Muscle of back (tissue), 11 donors: ENCODE data around the gene ATE1. TPM values are rescaled to one million over a fixed set of nuclear protein-coding genes. Genes with fewer than 3 reads are reported as not detected.

Experiments
- DNase-seq, 3 donors: peaks; one replicate each; pipeline versions ENCODE4 v3.0.0 to v3.0.0-alpha.2; 2013
- polyA plus RNA-seq, 10 donors: library from polyadenylated mRNA; unstranded; fragments of 120-200 nt; gene quantifications; one replicate each; pipeline ENCODE4 v1.2.1, GENCODE V29; 2013; ENCODE audit not compliant: insufficient read length in 10 of 10

Gene ATE1
- polyA plus RNA-seq, 10 donors: 17.7 to 24.9 (median 20.4) TPM

GRCh38 chr10:121880895-121881294, 46.9 kb downstream of the ATE1 start:
- peak in 2 of 3 donors; percentile 2 to 31 for DNase-seq

- DNase-seq: no peak
These were observed 48.4 kb downstream of the ATE1 start for GRCh38 chr10:121879476-121879875.

- DNase-seq: no peak
These were observed 54.6 kb downstream of the ATE1 start for GRCh38 chr10:121873236-121873635.

- no peak for DNase-seq
These were observed 57.4 kb downstream of the ATE1 start for GRCh38 chr10:121870413-121870812.

- DNase-seq: no peak
These were observed 62.3 kb downstream of the ATE1 start for GRCh38 chr10:121865554-121865953.

GRCh38 chr10:121864653-121865052, 63.2 kb downstream of the ATE1 start:
- DNase-seq: no peak

- no peak for DNase-seq
These were observed 63.7 kb downstream of the ATE1 start for GRCh38 chr10:121864168-121864567.

GRCh38 chr10:121862649-121863048, 65.2 kb downstream of the ATE1 start:
- no peak for DNase-seq

- no peak for DNase-seq
These were observed 65.8 kb downstream of the ATE1 start for GRCh38 chr10:121862042-121862441.

GRCh38 chr10:121860810-121861209, 67.0 kb downstream of the ATE1 start:
- no peak for DNase-seq

- DNase-seq: no peak
These were observed 72.9 kb downstream of the ATE1 start for GRCh38 chr10:121854809-121855445.

GRCh38 chr10:121853950-121854349, 73.9 kb downstream of the ATE1 start:
- no peak for DNase-seq

- DNase-seq: no peak
These were observed 76.0 kb downstream of the ATE1 start for GRCh38 chr10:121851786-121852185.

GRCh38 chr10:121848082-121848481, 79.7 kb downstream of the ATE1 start:
- no peak for DNase-seq

GRCh38 chr10:121846555-121846954, 81.3 kb downstream of the ATE1 start:
- DNase-seq: no peak

GRCh38 chr10:121845044-121845784, 82.6 kb downstream of the ATE1 start:
- no peak for DNase-seq

GRCh38 chr10:121844537-121844936, 83.3 kb downstream of the ATE1 start:
- no peak for DNase-seq

- DNase-seq: no peak
These were observed 84.5 kb downstream of the ATE1 start for GRCh38 chr10:121843379-121843778.

GRCh38 chr10:121841862-121842261, 86.0 kb downstream of the ATE1 start:
- no peak for DNase-seq

GRCh38 chr10:121838931-121839330, 88.9 kb downstream of the ATE1 start:
- DNase-seq: no peak

GRCh38 chr10:121838149-121838548, 89.7 kb downstream of the ATE1 start:
- DNase-seq: no peak

- no peak for DNase-seq
These were observed 91.7 kb downstream of the ATE1 start for GRCh38 chr10:121836171-121836570.

GRCh38 chr10:121835376-121835775, 92.5 kb downstream of the ATE1 start:
- DNase-seq: no peak

- no peak for DNase-seq
These were observed 93.1 kb downstream of the ATE1 start for GRCh38 chr10:121834757-121835156.
